OCI-LY7 (cell line): ENCODE data around the gene CYTH3. TPM values are rescaled to one million over a fixed set of nuclear protein-coding genes. Genes with fewer than 3 reads are reported as not detected.

Experiments
- BruUV-seq: library from RNA; stranded (reverse); fragments of 400-500 nt; replicated peaks from 2 replicates; lab custom pipeline; 2021; lab: Mats Ljungman, UMichigan
- CTCF ChIA-PET: fragments of 300-600 bp; sonication (Branson Sonifier 250); formaldehyde crosslinking; loops from one replicate; lab custom pipeline; 2022; ENCODE audit warnings: antibody characterized with exemption; ENCODE audit not compliant: unreplicated experiment; lab: Charles Lee
- POLR2A ChIA-PET: fragments of 300-600 bp; sonication (Branson Sonifier 250); formaldehyde crosslinking; loops from one replicate; lab custom pipeline; 2022; ENCODE audit warnings: antibody characterized with exemption; lab: Charles Lee
- DNase-seq: peaks from one replicate; pipeline ENCODE4 v3.0.0-alpha.2; 2015; ENCODE audit warnings: low spot score
- H2AFZ ChIP-seq: fragments of 200-600 bp; sonication (generic), shearing (Covaris generic); 2 replicates; pipeline ENCODE4 v1.6.1; 2014; ENCODE audit warnings: mild to moderate bottlenecking, antibody characterized with exemption, low read length, moderate library complexity
- H3K27ac ChIP-seq: fragments of 200-600 bp; sonication (generic); 2 replicates; pipeline ENCODE4 v1.5.1; 2014; ENCODE audit warnings: mixed run types, low read depth, mild to moderate bottlenecking, moderate library complexity, low read length, inconsistent platforms; ENCODE audit not compliant: poor library complexity, severe bottlenecking
- H3K36me3 ChIP-seq: fragments of 200-600 bp; sonication (generic); 2 replicates; pipeline ENCODE4 v1.6.1; 2014; ENCODE audit warnings: mild to moderate bottlenecking, antibody characterized with exemption, low read length, moderate library complexity, mixed read lengths; ENCODE audit not compliant: insufficient read depth
- H3K4me1 ChIP-seq: fragments of 200-600 bp; sonication (generic); 2 replicates; pipeline ENCODE4 v1.5.1; 2014; ENCODE audit warnings: mild to moderate bottlenecking, low read length; ENCODE audit not compliant: insufficient read depth, poor library complexity, severe bottlenecking
- H3K4me2 ChIP-seq: fragments of 200-600 bp; sonication (generic); 2 replicates; pipeline ENCODE4 v1.6.1; 2014; ENCODE audit warnings: mild to moderate bottlenecking, low read length
- H3K4me3 ChIP-seq: fragments of 200-600 bp; sonication (generic); 2 replicates; pipeline ENCODE4 v1.5.1; 2014; ENCODE audit warnings: mild to moderate bottlenecking, low read depth, low read length; ENCODE audit not compliant: poor library complexity, severe bottlenecking
- H3K79me2 ChIP-seq: fragments of 200-600 bp; sonication (generic); 2 replicates; pipeline ENCODE4 v1.6.1; 2016; ENCODE audit warnings: low read depth, mild to moderate bottlenecking, low read length, moderate library complexity, mixed read lengths; ENCODE audit not compliant: insufficient read depth
- H3K9me2 ChIP-seq: fragments of 200-600 bp; sonication (generic); 2 replicates; pipeline ENCODE4 v1.6.1; 2016; ENCODE audit warnings: mild to moderate bottlenecking, low read length, mixed read lengths; ENCODE audit not compliant: insufficient read depth
- H3K9me3 ChIP-seq: fragments of 200-600 bp; sonication (generic); 2 replicates; pipeline ENCODE4 v1.6.1; 2014; ENCODE audit warnings: mild to moderate bottlenecking, mixed run types, low read length, mixed read lengths
- H4K20me1 ChIP-seq: fragments of 200-600 bp; sonication (generic); 2 replicates; pipeline ENCODE4 v1.6.1; 2014; ENCODE audit warnings: mild to moderate bottlenecking, antibody characterized with exemption, low read length, moderate library complexity, mixed read lengths; ENCODE audit not compliant: insufficient read depth
- EZH2phosphoT487 ChIP-seq: fragments of 200-600 bp; sonication (generic); IDR thresholded peaks from 2 replicates; pipeline ENCODE4 v1.6.1; 2018; ENCODE audit warnings: low read depth, borderline replicate concordance, mild to moderate bottlenecking, mixed run types, antibody characterized with exemption, low read length, moderate library complexity, mixed read lengths
- intact Hi-C: fragments of 100-400 bp; cut with micrococcal nuclease; formaldehyde crosslinking; loops from one replicate; pipeline ENCODE4 v1.10.0; 2022; ENCODE audit not compliant: unreplicated experiment
- total RNA-seq, 2 experiments: library from RNA; depleted of rRNA in 1 of 2; stranded (reverse); fragments of >200 nt in 1 of 2; shearing (Covaris generic) in 1 of 2; gene quantifications; 2 replicates each; pipeline ENCODE4 v1.2.3, GENCODE V29; 2014 to 2022
- TF ChIP-seq, protein P1 (sequence below): fragments of 200-600 bp; sonication (generic); conservative IDR thresholded peaks from 2 replicates; pipeline ENCODE4 v1.5.1; 2014; ENCODE audit warnings: mild to moderate bottlenecking, antibody characterized with exemption, low read length, moderate library complexity, mixed read lengths

CYTH3 gene
- total RNA-seq, 2 experiments from 2014 or later = 3.7 to 4.7 TPM

DNA sequence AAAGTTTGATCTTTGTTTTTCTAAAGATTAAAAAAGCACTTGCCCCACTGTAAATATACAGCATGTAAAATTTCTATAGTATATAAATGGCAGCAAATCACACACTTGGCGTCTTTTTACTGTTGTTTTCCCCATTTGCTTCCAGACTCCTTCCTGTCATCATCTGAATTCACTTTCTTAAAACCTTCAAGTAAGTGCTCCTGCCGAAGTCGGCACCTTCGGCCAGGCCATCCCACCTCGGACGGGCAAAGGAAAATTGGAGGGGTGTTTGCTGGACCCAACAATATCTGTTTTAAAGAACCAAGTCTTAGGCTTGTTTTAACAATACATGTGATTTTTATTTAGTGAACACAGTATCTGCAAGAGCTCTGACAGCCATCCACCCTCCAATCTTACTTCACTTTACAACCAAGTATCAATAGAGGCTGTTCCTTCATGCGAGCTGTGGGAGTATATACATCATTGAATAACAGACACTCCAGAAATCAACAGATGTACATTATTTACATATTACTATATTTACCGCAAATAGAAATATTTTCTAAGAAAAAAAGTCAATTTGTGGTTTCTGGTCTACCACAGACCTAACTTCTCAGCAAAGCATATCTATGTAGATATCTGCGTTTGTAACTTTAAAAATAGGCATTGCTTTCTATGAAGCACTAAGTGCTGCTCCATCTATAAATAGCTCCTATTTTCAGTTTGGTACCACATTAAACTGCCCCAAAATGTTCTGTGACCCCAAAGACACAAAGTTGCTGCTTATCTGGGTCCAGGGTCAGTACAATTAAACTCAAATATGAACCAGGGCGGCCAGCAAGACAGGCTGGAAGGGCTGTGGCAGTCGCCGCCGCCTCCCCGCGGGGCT lies 110.7 kb downstream of the CYTH3 start:
- no peaks in the 10 kb centered on the region for H3K9me2 ChIP-seq
- no peak overlapping the region for H2AFZ ChIP-seq
- BruUV-seq = no TSS peak
- no peak overlapping the region for H3K27ac ChIP-seq
- TF ChIP-seq, protein P1, sequence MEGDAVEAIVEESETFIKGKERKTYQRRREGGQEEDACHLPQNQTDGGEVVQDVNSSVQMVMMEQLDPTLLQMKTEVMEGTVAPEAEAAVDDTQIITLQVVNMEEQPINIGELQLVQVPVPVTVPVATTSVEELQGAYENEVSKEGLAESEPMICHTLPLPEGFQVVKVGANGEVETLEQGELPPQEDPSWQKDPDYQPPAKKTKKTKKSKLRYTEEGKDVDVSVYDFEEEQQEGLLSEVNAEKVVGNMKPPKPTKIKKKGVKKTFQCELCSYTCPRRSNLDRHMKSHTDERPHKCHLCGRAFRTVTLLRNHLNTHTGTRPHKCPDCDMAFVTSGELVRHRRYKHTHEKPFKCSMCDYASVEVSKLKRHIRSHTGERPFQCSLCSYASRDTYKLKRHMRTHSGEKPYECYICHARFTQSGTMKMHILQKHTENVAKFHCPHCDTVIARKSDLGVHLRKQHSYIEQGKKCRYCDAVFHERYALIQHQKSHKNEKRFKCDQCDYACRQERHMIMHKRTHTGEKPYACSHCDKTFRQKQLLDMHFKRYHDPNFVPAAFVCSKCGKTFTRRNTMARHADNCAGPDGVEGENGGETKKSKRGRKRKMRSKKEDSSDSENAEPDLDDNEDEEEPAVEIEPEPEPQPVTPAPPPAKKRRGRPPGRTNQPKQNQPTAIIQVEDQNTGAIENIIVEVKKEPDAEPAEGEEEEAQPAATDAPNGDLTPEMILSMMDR = no peak
- TF ChIP-seq EZH2phosphoT487 = no peak
- H3K4me3 ChIP-seq = no peak overlapping the region
- H3K9me3 ChIP-seq = no peaks in the 10 kb centered on the region
- H3K4me1 ChIP-seq = peaks cover 11% of the 10 kb centered on the region
- no peak overlapping the region for H3K4me2 ChIP-seq
- no peak for DNase-seq
- ChIA-PET CTCF (no interaction called here), POLR2A (no interaction called here)
- H3K36me3 ChIP-seq = peaks cover 39% of the 10 kb centered on the region; the same call in 1 of the 2 replicates
- no peaks in the 10 kb centered on the region for H3K79me2 ChIP-seq
- no peaks in the 10 kb centered on the region for H4K20me1 ChIP-seq
- intact Hi-C loops = loop anchor here (5.0 kb wide), 1 partner anchor 161 kb away; no protein-coding TSS in a partner anchor

DNA sequence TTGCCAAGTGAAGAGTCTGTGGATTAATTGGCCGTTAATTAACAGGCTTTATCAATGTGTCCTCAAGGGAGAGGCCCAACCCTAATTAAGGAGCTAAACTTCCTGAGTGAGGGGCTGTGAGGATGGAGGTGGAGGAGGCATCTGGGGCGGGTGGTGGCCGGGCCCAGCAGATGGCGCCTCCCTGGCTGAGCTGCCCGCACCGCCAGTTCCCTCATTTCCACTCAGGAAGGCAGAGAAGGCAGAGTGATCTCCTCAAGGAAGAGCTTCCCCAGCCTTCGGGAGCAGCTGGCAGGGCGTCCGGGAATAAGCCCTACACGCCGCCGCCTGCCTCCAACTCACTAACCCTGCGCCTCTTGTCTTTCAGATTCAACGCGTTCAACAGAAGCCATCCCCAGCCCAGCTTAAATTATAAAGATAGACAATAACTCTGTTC lies 112.2 kb downstream of the CYTH3 start:
- intact Hi-C loops = loop anchor here (5.0 kb wide), 1 partner anchor 162 kb away; no protein-coding TSS in a partner anchor
- Histone ChIP-seq H3K9me3 (no peaks in the 10 kb centered on the region), H3K4me3 (no peak overlapping the region), H4K20me1 (no peaks in the 10 kb centered on the region), H3K36me3 (peaks cover 54% of the 10 kb centered on the region), H3K9me2 (no peaks in the 10 kb centered on the region), H2AFZ (no peak overlapping the region), H3K79me2 (no peaks in the 10 kb centered on the region), H3K4me1 (peaks cover 6% of the 10 kb centered on the region), H3K4me2 (no peak overlapping the region), H3K27ac (no peak overlapping the region)
- BruUV-seq = no TSS peak
- POLR2A ChIA-PET = interaction anchor here (0.5 kb wide), 1 partner anchor 152 kb away, joined by 5 read pairs; no protein-coding TSS in a partner anchor
- CTCF ChIA-PET = no interaction called here
- TF ChIP-seq, protein P1 = peak; percentile 60
- no peak for TF ChIP-seq EZH2phosphoT487
- no peak for DNase-seq
